Activated T-cell treated with anti-CD3 and anti-CD28 coated beads for 48 hours (primary cell): ENCODE measurements around the gene FBXL4.

Experiments
- DNase-seq: peaks from one replicate; pipeline ENCODE4 v3.0.0-alpha.2; 2020; ENCODE audit warnings: low read depth

The FBXL4 gene

DNA sequence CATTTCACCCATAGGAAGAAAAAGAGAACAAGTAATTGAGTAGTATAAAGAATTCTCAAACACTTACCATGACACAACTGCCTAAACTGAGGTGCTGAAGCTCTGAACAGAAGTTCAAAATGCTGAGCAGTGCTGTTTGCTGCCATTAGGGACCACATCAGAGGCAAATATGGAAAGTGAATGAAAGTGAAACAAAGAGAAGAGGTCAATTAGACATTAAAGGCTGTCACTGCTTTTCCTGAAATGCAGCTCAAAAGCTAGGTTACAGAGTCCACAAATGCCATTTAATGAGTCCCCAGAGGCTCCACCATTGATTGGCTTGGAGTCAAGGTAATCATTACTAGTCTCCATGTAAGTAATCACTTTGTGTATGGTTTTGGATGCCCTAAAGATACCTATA is 67.3 kb downstream of the FBXL4 start:
- DNase-seq: no peak

DNA sequence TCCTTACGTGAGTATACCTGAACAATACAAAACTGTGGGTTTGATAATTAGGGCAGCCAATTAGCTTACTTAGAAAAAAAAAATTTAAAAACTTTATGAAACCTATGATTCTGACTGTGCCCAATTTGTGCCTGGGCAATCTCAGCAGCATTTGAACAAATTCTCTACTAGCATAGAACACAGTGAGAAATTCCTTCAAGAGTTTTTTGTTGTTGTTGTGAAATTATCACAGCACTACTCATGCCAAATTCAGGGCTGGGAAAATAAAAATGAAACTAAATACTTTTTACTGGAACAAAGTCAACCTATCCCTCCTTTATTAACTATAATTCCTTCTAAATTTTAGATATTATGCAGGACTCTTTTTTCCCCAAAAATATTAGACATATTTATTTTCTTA is 70.5 kb downstream of the FBXL4 start:
- no peak for DNase-seq

DNA sequence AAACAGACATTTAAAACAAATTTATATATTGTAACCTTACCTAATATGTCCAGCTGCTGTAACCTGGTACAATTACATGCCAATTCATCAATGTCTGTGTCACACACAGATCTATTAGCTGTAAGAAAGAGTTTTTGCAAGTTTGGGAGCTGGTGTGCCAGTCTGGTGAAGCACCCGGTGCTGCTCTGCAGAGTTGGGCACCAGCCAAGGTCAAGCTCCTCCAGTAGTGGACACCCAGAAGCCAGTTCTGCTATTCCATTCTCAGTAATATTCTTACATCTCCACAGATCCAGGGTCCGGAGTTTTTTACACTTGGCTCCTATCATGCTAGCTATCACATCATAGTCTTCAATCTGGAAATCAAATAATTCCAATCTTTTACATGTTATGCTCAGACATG is 72.4 kb downstream of the FBXL4 start:
- DNase-seq: no peak

DNA sequence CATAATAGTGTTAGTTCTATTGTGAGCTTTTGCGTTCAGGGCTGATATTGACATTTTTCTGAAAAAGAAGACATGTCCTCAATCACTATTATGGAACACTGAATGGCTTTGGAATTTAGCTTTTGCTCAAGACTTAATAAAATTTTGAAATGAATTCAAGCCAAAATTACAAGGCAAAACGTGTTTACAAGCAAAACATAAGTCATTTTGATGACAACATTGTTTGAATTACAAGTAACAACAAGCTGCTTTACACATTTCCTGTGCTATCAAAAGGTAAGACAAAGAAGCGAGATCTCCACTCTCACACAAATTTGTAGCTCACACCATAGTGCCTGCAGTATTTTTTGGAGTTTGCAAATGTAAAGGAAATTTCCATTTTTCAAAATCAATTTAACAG is 75.9 kb downstream of the FBXL4 start:
- no peak for DNase-seq

DNA sequence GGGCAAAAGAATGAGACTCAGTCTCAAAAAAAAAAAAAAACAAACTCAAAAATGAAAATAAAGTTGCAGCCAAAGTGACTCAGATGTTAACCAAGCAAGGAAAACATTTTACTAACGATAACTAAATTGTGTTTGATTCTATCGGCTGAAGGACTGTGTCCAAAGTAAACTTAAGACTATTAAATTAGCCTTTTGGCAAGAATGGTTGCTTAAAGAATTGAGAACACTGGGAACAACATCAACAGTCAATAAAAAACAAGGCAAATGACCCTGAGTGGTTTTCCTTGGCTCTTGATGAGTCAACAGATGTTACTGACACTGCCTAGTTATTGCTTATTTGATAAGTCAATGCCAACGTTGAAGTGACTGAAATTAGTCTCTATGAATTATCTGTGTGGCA is 76.7 kb downstream of the FBXL4 start:
- no peak for DNase-seq

DNA sequence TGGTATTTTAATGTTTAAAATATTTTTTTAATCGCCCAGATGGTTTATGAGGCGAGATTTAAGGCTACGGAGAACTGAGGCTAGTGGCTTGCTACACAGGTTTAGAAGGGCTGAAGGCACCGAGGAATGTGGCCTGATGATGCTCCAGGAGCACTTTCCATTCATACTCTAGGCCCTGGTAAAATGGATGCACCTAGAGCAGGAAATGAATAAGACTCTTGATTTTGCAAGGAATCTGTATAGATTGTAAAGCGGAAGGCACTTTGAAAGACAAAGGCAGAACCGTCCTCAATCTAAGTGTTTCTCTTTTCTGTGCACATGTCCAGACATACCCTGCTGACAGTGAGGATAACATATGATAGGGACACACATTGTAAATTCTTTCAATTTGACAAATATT is 83.2 kb downstream of the FBXL4 start:
- DNase-seq: no peak

DNA sequence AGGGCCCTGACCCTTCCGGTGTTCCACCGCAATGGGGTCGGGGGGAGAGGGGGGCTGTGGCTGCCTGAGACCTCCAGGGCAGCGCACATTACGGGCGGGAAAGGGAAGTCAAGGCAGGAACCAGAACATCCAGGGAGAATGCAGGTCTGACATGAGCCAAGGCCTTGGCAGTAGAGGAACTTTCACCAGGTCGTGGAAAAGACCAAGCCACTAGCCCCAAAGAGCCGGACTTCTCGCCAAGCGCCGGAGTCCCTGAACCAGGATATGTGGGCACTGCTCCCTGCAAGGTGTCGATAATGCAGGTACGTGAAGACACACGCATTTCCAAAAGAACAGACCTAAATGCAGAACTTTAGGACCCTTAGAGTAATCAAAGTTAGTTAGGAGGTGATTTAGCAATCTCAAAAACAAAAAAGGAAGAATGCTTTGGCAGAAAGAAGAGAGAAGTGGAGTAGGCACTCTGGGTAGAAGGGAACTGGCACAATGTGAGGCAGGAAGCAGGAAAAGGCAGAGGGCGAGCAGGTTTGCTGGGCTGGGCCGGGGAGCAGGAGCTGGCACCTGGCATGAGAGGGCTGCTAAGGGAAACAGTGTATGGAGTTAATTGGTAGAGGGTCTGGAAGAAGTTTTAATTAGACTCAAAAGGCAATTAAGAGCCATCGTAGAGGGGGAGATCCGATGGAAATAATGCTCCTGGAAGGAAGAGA is 99.1 kb downstream of the FBXL4 start:
- no peak for DNase-seq

DNA sequence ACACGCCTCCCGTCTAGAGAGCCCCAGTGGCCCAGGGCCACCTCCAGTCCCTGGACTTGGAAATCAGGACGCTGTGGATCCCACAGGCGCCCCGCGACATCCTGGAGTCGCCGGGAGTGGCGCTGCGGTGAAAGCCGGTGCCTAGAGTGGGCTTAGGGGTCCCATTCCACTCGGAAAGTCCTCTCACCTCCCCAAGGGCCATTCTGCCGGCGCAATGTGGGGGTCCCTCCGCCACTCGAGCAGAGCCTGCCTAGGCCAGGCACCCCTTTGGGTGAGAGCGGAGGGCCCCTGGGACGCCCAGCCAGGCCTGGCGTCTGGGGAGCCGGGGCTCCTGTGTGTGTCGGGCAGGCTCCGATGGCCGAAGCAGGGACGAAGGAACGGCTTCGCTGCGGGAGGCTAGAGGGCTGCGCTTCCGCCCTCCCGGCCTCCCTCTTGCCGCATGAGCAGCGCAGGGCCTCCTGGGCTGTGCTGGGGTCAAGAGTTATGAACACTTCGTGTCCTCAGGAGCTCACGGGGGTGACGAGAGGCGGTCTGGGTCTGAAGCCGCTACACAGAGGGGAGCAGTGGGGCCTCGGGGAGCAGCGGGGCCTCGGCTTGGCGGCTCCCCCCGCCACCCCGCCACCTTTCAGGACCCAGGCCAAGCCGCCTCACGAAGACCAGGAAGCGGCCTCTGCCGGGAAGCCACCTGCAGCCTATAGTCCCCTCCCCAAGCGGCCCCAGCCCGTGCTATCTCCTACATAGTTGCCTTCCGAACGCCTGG is 99.8 kb downstream of the FBXL4 start:
- no peak for DNase-seq

DNA sequence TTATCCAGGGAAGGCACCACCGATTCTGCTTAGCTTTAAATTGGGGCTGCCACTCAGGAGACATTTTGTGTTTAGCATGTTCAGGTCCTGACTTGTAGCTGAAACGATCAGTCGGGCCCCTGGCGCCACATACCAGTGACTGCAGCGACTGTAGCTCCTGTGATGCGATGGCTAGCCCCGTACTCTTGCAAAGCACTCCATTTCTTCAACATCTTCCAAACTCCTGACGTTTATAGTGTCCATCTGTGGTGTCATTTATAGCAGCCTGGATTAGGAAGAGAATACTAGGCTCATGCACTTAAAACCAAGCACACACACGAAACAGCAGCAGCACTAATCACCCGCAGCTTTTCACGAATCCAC is 100.3 kb downstream of the FBXL4 start:
- DNase-seq: no peak

DNA sequence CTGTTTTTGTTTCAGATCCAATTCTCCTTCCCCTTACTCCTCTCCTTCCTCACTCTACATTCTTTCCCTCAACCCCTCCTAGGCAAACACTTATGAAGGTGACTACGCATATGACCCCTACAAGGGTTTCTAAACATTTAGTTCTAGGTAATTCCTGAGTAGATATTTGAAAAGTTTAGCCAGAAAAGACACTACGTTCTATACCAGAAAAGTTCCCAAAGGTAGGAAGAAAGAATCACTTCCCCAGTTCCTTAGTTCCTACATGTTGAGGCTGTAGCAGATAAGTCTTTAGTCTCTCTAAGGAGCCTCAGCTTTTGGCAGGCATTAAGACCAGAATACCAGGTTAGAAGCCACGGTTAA is 101.7 kb downstream of the FBXL4 start:
- DNase-seq: no peak

DNA sequence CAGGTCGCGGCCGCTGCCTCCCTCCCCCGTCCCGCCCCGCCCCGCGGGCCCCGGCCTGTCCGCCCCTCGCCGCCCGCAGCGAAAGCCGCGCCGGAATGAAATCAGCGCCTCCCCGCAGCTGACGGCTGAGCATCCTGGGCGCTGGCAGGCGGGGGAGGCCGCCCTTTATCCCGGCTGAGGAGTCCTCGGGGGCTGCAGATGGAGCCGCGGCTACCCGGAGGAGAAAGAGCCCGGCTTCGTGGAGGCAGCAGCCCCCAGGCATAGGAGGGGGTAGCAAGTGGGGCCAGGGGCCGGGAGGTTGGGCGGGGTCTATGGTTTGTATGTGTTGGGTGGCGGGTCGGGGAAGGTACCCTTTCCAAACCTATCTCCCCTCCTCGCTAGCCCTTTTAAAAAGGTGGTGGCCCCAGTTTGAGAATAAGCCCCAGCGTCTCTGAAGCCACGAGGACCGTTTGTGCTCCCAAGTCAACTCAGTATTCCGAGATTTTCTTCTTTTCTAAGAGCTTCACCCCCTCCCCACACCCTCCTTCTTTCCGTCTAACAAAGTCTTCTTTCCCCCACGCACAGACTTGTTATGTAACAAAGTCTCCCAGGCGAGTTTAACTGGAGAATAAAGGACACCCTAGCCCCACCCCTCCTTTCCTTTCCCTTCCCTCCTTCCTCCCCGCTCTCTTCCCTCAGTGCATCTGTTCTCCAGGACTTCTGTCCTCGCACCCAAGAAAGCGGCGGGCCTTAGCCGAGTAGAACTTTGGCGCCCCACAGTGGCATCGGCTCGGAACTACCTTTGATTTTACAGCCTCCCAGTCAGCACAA is 102.3 kb downstream of the FBXL4 start:
- DNase-seq: peak; percentile 66

DNA sequence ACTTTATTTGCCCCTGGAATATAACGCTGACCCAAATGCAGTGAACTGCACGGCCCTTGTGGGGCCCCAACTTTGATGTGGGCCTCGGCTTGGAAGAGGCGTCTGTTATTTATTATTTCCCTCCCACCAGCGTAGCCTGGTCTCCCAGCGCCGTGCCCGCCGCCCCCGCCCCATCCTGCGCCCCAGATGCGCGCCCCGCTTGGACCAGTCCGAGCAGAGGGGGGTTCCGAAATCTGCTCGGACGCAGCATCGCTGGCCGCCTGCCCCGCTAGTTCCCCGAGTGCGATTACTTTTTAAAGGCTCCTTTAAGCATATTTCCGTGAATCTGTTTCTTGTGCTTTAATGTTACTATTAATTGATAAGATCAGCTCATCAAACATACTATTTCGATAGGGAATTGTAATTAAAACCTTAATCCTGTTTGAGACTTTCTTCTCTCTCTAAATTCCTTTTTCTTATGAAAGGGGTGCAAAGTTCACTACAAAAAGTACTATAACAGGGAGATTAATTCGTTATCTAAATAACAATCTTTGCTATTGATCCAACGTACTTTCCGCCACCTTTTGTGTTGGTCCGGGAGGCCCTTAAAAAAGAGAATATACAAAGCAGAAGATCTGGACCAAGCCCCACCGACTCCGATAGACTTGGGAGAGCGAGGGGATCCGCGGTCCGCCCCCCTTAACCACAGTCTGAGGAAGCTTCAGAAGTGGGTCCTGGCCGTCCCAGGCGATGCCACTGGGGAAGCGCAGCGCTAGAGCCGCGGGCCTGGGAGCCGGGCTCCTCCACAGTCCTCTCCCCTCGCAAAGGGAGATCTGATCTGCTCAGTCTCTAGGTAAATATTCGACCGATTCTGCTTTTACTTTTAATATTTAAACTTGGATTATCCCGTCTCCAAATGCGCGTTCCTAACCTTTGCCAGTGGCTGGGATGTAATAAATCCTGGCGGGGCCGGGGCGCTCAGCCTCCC is 103.2 kb downstream of the FBXL4 start:
- no peak for DNase-seq

DNA sequence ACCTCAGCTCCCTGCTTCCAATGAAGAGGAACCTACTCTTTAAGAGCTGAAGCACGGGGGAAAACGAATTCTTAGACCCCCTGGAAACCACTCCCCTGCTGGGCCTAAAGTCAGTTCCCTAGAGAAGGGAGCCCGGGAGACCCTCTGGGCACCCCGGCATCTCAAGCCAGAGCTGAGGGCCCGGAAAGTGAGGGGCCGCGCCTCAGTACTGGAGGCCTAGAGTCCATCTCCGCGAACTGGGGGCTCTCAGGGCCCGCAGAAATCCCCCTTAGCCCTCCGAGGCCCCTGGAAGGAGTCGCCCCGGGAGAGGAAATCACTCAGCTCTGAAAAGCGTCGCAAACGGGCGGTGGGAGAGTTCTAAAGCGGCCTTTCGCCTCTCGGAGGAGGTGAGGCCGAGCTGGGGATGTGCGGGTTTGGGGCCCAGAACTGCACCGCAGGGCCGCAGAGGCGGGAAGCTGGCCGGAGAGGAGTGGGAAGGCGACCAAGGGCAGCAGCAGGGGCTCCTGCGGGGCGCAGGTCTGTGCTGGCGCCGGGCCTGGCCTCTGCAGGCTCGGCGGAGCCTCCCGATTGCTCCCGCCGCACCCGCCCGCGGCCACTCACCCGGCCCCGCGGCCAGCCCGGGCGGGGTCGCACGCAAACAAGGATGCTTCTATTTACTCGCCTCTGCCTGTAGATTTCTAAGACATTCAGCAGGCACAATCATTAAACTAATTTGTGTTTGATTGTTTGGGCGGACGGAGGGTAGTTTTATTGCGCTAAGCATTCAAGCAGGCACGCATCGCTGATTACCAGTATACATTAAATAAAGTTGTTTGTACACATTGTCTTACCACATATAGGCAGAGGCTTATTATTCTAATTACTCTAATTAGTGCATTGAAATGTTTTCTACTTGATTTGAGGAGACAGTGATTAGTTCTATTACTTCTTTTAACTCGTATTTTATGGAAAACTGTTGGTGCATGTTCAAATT is 104.2 kb downstream of the FBXL4 start:
- no peak for DNase-seq

DNA sequence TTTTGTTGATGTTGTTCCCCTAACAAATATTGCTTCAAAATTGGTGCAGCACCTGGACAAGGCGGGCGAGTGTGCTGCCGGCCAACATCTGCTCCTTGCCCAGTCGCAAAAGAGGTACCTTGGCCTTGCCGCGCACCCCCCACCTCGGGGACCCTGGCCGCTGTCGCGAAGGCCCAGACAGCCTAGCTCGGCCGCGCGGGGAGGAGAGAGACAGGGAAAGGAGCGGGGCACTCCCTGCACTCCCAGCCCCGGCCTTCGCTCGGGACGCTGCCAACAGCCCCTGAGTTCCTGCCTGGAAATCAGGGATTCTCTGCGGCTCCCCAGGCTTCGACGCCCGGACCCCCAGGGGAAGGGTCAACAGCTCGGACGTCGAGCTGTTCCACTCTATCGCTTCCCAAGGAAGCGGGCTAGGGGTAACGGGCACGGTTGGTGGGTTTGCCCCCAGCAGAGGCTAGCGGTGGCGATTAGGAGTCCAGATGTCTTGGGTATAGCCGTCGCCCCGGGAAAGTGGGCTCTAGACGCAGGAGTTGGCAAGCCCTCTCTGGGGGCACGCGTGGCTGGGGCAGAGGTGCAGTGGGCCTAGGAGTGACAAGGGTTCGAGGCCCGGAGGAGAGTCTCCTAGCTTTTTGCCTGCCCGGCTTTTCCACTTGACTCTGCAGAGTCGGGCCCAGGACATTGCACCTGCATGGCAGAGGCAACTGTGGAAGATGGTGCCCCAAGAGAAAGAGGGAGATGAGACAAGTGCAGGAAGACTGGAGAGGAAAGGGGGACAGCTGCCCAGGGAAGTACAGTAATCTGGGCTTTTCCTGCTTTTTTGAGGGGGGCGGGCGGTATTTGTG is 105.2 kb downstream of the FBXL4 start:
- no peak for DNase-seq

DNA sequence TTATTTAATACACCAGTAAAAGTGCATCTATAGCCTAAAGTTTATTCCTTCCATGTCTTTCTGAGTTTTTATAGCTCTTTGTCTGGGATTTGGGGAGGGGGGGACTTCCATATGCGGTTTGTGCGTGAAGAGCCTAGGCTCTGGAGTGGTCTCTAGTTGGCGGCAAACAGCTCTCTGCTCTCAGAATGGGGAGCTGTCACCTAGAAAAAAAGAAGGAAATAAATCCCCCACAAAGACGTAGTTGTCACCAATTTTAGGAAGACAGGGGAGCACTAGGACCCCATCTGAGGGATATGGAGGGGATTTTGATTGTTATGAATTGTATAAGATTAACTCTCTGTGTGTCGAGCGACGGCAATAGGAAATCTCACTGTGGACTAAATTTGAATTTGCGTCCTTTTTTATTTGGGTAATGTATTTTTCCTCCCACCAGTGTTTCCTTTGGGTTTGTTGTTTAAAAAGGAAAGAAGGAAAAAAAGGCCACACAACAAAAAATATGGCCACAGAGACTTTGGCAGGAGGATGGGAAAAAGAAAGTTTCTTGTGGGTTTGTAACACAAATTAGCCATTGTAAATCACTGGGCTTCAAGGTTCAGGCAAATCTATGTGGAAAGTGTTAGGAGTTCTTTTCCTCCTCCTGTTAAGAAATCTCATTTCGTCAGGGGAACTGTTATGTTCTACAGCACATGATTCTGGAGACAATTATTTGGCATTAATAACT is 106.0 kb downstream of the FBXL4 start:
- DNase-seq: no peak

DNA sequence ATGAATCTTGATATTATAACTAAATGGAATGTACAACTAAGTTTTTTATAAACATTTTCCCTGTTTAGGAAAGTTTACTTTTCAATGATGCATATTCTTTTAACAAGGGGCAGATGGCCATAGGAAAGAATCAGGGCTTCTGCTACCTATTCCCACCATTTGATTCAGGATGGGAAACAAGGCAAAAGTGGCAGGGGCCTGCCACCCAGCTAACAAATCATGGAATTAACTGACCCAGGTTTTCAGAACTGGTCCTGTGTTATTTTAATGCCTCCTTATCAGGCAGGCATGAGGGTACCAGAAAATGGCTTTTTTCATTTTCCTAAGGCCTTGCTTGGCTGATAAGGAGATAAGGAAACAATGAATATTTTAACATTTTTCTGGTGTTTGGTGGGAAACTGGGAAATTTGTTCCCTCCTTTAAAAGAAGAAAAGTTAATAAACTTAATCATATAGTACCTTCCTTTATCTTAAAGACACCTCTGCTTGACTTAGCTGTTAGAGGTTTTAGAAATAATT is 106.7 kb downstream of the FBXL4 start:
- no peak for DNase-seq

DNA sequence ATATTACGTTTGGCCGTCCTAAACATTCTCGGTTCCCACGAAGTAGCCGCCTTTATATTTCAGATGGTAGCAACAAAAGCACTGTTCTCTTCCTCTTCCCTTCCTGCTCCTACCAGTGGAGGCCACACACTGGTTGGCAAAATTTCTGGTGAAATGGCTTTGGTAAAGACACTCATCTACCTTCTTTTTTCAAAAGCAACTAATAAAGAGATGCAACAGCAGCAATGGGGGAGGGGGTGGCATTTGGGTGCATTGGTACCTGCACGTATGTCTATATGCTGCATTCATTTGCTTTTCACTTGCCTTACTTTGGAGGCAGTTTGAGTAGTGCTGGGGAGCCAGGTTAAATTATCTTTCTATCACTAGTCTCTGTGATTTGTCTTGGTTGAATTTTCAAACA is 107.4 kb downstream of the FBXL4 start:
- DNase-seq: no peak

DNA sequence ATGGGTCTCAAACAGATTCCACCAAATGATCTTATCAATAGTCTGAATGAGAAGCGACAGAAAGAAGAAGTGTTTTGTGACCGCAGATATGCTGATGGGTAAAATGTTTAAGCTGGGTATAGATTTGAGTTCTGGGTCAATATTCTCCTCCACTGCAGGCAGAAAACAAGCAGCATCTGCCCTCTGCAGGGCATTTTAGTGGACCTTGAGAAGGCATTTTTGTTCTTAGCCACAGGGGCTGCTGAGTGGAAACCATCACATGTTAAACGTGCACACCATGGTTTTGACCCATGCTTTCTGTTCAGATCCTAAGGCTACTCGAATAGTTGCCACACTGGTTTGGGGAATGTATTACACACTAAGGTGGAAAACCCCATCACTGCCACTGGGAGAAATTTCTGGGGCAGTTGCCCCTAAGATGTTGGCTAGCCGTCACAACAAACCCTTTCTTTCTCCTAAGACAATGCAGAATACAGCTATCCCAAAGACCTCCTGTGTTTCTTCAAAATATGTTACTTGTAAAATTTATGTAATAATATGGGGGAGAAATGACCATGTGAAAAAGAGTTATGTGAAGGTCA is 107.9 kb downstream of the FBXL4 start:
- no peak for DNase-seq

DNA sequence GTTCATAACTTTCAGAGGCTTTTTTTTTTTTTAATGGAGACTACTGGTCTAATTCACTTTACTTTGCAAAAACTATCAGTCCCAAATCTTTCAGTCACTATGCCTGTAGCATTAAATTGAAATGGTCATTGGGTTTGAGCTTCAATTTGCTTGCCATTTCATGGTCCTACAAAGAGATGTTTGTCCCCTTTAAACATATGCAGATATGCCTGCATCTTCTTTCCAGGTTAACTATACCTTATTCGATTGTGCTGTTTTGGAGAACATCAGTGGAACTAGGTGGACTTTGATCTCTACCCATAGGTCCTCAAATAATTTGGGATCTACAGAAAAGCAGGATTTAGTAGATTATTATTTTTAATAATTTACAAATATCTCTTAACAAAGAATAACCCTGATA is 108.8 kb downstream of the FBXL4 start:
- no peak for DNase-seq
